Germinal center (tissue), 1 donor: ENCODE measurements around the gene ATF7.
A peak's percentile ranks its signal among the peaks of the same experiment; 100 is the strongest.

Experiments
- DNase-seq: peaks from one replicate; pipeline ENCODE4 v3.0.0; 2012; ENCODE audit warnings: mixed read lengths, low spot score

ATF7 gene

GRCh38 chr12:53500776-53501614, 125.2 kb downstream of the ATF7 start, which contains the start of gene TARBP2:
Gene TARBP2, plus strand, starts transcription at chr12:53501283. Its CDS starts 126 bp downstream, at chr12:53501409.
- DNase-seq, result peak; percentile 98

- no peak for DNase-seq
These were observed 125.9 kb downstream of the ATF7 start for GRCh38 chr12:53500142-53500775.

- DNase-seq, result peak; percentile 48
These were observed 126.7 kb downstream of the ATF7 start, which contains the start of gene MAP3K12 for GRCh38 chr12:53499266-53500141. Gene MAP3K12, minus strand, starts transcription at chr12:53499458. Its CDS starts 12,067 bp downstream, at chr12:53487391.

- DNase-seq, result no peak
These were observed 127.9 kb downstream of the ATF7 start for GRCh38 chr12:53498235-53498630.

- no peak for DNase-seq
These were observed 128.7 kb downstream of the ATF7 start for GRCh38 chr12:53497461-53497860.

DNA sequence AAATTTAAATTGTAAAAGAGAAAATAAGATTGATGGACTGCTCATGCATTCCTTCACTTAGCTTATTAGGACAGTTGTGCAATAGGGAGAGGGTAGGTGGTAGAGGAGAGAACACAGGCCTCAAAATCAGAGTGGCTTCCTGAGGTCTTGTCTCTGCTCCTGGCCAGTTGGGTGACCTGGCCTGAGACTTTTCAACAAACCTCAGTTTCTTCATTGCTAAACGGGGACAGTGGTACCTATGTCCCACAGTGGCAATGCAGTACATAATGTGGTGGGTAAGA, 129.5 kb downstream of the ATF7 start:
- no peak for DNase-seq

GRCh38 chr12:53495903-53496751, 130.1 kb downstream of the ATF7 start:
- no peak for DNase-seq

DNA sequence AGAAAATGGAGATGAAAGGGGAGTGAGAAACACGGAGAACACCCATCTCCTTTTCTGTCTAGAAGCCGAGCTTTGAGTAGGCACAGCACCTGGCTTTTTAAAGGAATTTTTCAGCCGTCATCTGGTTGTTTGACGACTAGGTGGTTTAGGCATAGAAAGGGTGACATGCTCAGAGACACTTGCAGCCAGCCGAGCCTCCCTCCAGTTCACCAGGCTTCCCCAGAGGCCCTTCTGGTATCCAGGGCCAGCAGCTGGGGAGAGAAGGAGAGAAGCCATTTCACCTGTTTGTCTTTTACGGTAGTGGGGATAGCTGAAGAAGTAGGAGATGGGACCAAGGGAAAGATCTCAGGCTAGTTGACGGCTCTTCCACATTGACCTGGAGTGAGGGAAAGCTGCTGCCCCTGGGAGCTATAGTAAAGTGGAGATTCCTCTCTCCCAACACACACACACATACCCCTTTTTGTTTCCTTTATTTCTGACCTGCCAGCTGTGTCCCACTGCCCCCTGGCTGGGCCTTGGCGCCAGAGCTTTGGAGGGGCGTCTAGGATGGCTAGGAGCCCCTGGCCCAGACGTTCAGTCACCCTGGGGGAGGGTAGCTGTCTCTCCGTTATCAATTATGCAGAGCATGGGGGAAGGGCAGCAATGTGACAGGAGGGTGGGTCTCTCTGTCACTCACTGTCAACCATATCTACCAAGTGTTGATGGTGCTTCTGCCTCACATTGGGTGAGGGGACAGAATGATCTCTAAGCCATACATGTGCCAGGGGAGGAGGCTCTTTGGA, 132.4 kb downstream of the ATF7 start:
- no peak for DNase-seq

- peak; percentile 89 for DNase-seq
These were observed 133.2 kb downstream of the ATF7 start for GRCh38 chr12:53492830-53493609.

DNA sequence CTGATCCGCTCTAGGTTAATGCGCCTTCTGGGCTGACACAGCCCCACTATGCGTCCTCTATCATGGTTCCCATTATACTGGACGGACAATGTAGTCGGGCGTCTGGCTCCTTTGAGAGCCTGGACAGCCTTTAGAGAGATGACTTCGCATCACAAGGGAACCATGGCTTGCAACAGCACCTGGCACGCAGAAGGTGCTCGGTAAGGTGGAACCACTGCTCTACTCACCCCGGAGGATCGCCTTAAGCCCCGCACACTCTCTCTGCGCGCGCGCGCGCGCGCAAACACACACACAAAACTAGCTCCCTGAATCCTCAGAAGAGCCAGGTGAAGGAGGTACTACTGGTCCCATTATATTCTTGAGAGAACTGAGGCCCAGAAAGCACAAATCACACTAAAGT, 134.0 kb downstream of the ATF7 start:
- no peak for DNase-seq

DNA sequence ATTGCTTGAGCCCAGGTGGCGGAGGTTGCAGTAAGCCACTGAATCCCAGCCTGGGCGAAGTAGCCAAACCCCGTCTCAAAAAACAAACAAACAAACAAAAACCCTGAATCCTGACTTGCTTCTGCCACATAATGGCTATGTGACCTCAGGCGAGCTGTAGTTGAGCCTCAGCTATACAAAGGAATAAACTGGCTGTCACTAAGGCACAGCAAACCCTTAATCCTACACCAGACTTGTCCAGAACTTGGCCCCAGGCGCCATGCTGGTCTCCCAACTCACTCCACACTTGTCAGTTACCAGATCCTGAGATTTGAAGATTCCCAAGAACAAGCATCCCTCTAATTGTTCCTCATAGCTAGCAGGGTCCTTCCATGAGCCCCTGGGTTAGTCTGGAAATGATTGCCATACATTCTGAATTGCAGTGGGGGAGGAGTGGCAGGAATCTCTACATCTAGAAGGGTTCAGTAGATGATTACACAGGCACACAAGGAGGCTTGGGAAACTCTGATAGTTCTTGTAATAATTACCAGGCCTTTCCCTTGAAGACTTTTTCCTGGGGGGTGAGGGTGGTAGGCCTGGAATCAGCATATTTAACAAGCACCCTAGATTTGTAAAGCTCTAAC, 136.8 kb downstream of the ATF7 start:
- DNase-seq, result no peak

GRCh38 chr12:53486736-53487487, 139.3 kb downstream of the ATF7 start:
- DNase-seq, result no peak

- DNase-seq, result no peak
These were observed 140.0 kb downstream of the ATF7 start for GRCh38 chr12:53485955-53486735.

GRCh38 chr12:53484686-53485575, 141.3 kb downstream of the ATF7 start:
- no peak for DNase-seq

DNA sequence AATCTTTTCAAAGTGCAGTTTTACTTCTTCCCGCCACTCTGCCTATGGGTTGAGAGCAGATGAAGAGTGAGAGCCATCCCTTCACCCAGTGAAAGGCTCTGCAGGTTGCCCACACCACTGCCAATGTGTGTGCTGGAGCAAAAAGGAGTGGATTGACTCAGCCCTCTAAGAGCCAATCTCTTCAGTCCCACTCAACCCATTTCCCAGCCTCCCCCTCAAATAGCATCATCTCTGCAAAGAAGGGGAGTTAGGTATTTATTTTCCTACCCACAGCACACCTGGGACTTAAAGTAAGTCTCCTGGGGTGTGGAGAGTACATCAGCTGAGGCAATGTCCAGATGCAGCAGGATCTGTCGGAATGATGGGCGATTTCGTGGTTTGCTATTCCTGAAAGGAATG, 142.2 kb downstream of the ATF7 start:
- DNase-seq, result no peak

- DNase-seq, result no peak
These were observed 142.8 kb downstream of the ATF7 start for GRCh38 chr12:53483225-53483978.
